22Rv1 (cell line): ENCODE data around the gene PPP1R1B.

ENCODE experiments used
- ZFX ChIP-seq: fragments of 450-650 bp; IDR thresholded peaks from 2 replicates; pipeline ENCODE4 v1.6.1; 2017; ENCODE audit warnings: antibody characterized with exemption, borderline replicate concordance
- TF ChIP-seq, protein P1 (sequence below): fragments of 450-650 bp; IDR thresholded peaks from 2 replicates; pipeline ENCODE4 v1.5.1; 2017; ENCODE audit warnings: mild to moderate bottlenecking

DNA sequence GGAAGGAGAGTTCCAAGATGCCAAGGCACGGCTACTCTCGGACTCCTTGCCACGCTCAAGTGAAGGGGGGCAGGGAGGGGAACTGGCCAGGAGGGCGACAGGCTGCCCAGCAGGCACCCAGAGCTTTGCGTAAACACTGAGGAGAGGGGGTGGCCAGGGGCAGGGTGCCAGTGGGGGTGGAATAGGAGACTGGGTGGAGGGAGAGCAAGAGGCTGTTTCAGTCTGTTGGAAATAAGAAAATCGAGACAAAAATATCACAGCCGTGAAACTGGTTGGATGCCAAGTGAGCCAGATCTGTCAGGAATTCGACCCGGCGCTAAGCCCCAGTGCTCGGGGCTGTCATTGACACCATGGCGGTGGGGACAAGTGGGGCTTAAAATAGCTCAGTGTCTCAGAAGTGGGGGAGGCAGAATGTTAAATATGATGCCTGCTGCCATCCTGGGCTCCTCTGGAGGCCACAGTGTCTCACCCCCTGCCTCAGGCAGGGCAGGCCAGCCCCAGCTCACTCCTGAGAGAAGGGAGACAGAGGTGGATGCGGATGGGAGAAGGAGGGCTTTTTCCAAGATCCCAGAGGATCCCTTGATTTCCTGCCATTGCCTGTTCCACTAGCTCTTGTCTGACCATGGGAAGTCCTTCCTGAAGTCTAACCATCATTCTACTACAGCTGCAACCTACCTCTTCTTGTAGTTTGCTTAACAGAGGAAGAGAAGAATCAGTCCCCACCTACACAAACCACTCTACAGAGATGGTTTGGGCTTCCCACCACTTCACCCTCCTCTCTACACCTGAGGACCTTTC, 51.0 kb downstream of the PPP1R1B start:
- TF ChIP-seq, protein P1, sequence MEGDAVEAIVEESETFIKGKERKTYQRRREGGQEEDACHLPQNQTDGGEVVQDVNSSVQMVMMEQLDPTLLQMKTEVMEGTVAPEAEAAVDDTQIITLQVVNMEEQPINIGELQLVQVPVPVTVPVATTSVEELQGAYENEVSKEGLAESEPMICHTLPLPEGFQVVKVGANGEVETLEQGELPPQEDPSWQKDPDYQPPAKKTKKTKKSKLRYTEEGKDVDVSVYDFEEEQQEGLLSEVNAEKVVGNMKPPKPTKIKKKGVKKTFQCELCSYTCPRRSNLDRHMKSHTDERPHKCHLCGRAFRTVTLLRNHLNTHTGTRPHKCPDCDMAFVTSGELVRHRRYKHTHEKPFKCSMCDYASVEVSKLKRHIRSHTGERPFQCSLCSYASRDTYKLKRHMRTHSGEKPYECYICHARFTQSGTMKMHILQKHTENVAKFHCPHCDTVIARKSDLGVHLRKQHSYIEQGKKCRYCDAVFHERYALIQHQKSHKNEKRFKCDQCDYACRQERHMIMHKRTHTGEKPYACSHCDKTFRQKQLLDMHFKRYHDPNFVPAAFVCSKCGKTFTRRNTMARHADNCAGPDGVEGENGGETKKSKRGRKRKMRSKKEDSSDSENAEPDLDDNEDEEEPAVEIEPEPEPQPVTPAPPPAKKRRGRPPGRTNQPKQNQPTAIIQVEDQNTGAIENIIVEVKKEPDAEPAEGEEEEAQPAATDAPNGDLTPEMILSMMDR: no peak
- TF ChIP-seq ZFX: no peak
